ENCODE measurements around the gene HDHD5. TPM values are rescaled to one million over a fixed set of nuclear protein-coding genes. Genes with fewer than 3 reads are reported as not detected.

HDHD5 gene
- total RNA-seq, 2 experiments from 2014 or later, result 11.0 to 11.6 TPM

- CTCF ChIA-PET, result no interaction called here
- POLR2A ChIA-PET, result no interaction called here
- Histone ChIP-seq H3K27ac (ENCODE audit: low read depth in 1 of 2, low read length in 2 of 2) (no peak overlapping the region), H3K27me3 (ENCODE audit: control insufficient read depth in 1 of 2, insufficient read depth in 2 of 2, low read length in 2 of 2) (no peaks in the 10 kb centered on the region), H3K36me3 (ENCODE audit: insufficient read depth, low read length) (peaks cover 91% of the 10 kb centered on the region), H3K4me3 (ENCODE audit: low read length) (no peak overlapping the region), H3K4me1 (ENCODE audit: insufficient read depth, low read length) (peaks cover 74% of the 10 kb centered on the region), H3K9me3 (ENCODE audit: control insufficient read depth in 1 of 2, insufficient read depth in 1 of 2, low read length in 2 of 2) (no peaks in the 10 kb centered on the region)
- no peak for DNase-seq
- Mint-ChIP-seq H3K9me3 (no peaks in the 10 kb centered on the region), H3K27ac (peak overlapping the region; percentile 90), H3K27me3 (no peaks in the 10 kb centered on the region), H3K36me3 (ENCODE audit: low read depth) (peaks cover 79% of the 10 kb centered on the region), H3K4me3 (no peak overlapping the region), H3K4me1 (ENCODE audit: low read depth) (peaks cover 71% of the 10 kb centered on the region)
- TF ChIP-seq CTCF (IDR thresholded peaks at IDR 0.05), result no peak
- intact Hi-C loops (cut with DNase I, micrococcal nuclease), result no loop called here
- ATAC-seq (ENCODE audit: poor library complexity), result no peak
Measured at GRCh38 chr22:17104336-17104935, 54.6 kb downstream of the HDHD5 start.

GRCh38 chr22:17103351-17103750 lies 55.7 kb downstream of the HDHD5 start:
- ChIA-PET CTCF (interaction anchor here (1.5 kb wide), 1 partner anchor 16 kb away, joined by 3 read pairs; no protein-coding TSS in a partner anchor), POLR2A (no interaction called here)
- Histone ChIP-seq H3K27me3 (ENCODE audit: control insufficient read depth in 1 of 2, insufficient read depth in 2 of 2, low read length in 2 of 2) (no peaks in the 10 kb centered on the region), H3K4me3 (ENCODE audit: low read length) (no peak overlapping the region), H3K4me1 (ENCODE audit: insufficient read depth, low read length) (peaks cover 84% of the 10 kb centered on the region), H3K36me3 (ENCODE audit: insufficient read depth, low read length) (peaks cover 92% of the 10 kb centered on the region), H3K9me3 (ENCODE audit: control insufficient read depth in 1 of 2, insufficient read depth in 1 of 2, low read length in 2 of 2) (no peaks in the 10 kb centered on the region), H3K27ac (ENCODE audit: low read depth in 1 of 2, low read length in 2 of 2) (no peak overlapping the region)
- Mint-ChIP-seq H3K4me1 (ENCODE audit: low read depth) (peaks cover 81% of the 10 kb centered on the region), H3K27ac (peak overlapping the region; percentile 47), H3K4me3 (no peak overlapping the region), H3K9me3 (no peaks in the 10 kb centered on the region), H3K27me3 (no peaks in the 10 kb centered on the region), H3K36me3 (ENCODE audit: low read depth) (peaks cover 88% of the 10 kb centered on the region)
- ATAC-seq (ENCODE audit: poor library complexity), result no peak
- no peak for TF ChIP-seq CTCF (IDR thresholded peaks at IDR 0.05)
- DNase-seq, result no peak
- intact Hi-C loops (cut with DNase I, micrococcal nuclease), result no loop called here

- Histone ChIP-seq H3K36me3 (ENCODE audit: insufficient read depth, low read length) (peaks cover 91% of the 10 kb centered on the region), H3K27ac (ENCODE audit: low read depth in 1 of 2, low read length in 2 of 2) (peak overlapping the region in 1 of 2 donors; percentile 34)
Measured at GRCh38 chr22:17102297-17102667, 56.8 kb downstream of the HDHD5 start.

More at GRCh38 chr22:17102297-17102667, 56.8 kb downstream of the HDHD5 start:
- H3K9me3 ChIP-seq (ENCODE audit: control insufficient read depth in 1 of 2, insufficient read depth in 1 of 2, low read length in 2 of 2), result no peaks in the 10 kb centered on the region
- DNase-seq (no peak), ATAC-seq (ENCODE audit: poor library complexity) (no peak)
- no peak overlapping the region for H3K4me3 ChIP-seq (ENCODE audit: low read length)
- H3K4me1 ChIP-seq (ENCODE audit: insufficient read depth, low read length), result peaks cover 87% of the 10 kb centered on the region
- Mint-ChIP-seq H3K27me3 (no peaks in the 10 kb centered on the region), H3K4me1 (ENCODE audit: low read depth) (peaks cover 86% of the 10 kb centered on the region), H3K4me3 (peak overlapping the region; percentile 45), H3K9me3 (no peaks in the 10 kb centered on the region), H3K27ac (peak overlapping the region; percentile 77), H3K36me3 (ENCODE audit: low read depth) (peaks cover 91% of the 10 kb centered on the region)
- POLR2A ChIA-PET, result interaction anchor here (1.2 to 1.4 kb wide), 2 partner anchors 14 kb away, joined by 3 to 6 read pairs; no protein-coding TSS in a partner anchor
- intact Hi-C loops (cut with DNase I, micrococcal nuclease), result no loop called here
- CTCF ChIA-PET, result interaction anchor here (1.5 kb wide), 1 partner anchor 15 kb away, joined by 3 read pairs; no protein-coding TSS in a partner anchor
- no peaks in the 10 kb centered on the region for H3K27me3 ChIP-seq (ENCODE audit: control insufficient read depth in 1 of 2, insufficient read depth in 2 of 2, low read length in 2 of 2)
- no peak for TF ChIP-seq CTCF (IDR thresholded peaks at IDR 0.05)
